Mesenchymal stem cell (in vitro differentiated cells and primary cell): ENCODE measurements around the gene NANP.

Source experiments
- DNase-seq: peaks from one replicate; pipeline ENCODE4 v3.0.0-alpha.2; 2013
- H2AFZ ChIP-seq: one replicate; pipeline ENCODE4 v1.6.1; 2013; ENCODE audit warnings: low read depth, mild to moderate bottlenecking, control low read depth, inconsistent platforms, low read length, moderate library complexity
- H2AK5ac ChIP-seq: 2 replicates; pipeline ENCODE4 v1.6.1; 2013; ENCODE audit warnings: low read length, moderate library complexity, mild to moderate bottlenecking, inconsistent platforms; ENCODE audit not compliant: severe bottlenecking
- H2BK120ac ChIP-seq: one replicate; pipeline ENCODE4 v1.6.1; 2013; ENCODE audit warnings: low read depth, mild to moderate bottlenecking, inconsistent platforms, low read length, moderate library complexity
- H2BK12ac ChIP-seq, 2 experiments: one replicate each; pipeline ENCODE4 v1.6.1; 2013; ENCODE audit warnings: inconsistent platforms in 2 of 2, low read length in 2 of 2, mild to moderate bottlenecking in 2 of 2, moderate library complexity in 2 of 2, control low read depth in 1 of 2
- H2BK15ac ChIP-seq: one replicate; pipeline ENCODE4 v1.6.1; 2013; ENCODE audit warnings: mild to moderate bottlenecking, low read depth, inconsistent platforms; ENCODE audit not compliant: poor library complexity, severe bottlenecking
- H2BK5ac ChIP-seq: 2 replicates; pipeline ENCODE4 v1.6.1; 2013; ENCODE audit warnings: low read depth, mild to moderate bottlenecking, low read length, control low read depth, inconsistent platforms; ENCODE audit not compliant: poor library complexity, severe bottlenecking
- H3K14ac ChIP-seq, 2 experiments: one replicate each; pipeline ENCODE4 v1.6.1; 2013; ENCODE audit warnings: inconsistent platforms in 2 of 2, low read length in 2 of 2, control low read depth in 1 of 2, mild to moderate bottlenecking in 1 of 2, moderate library complexity in 1 of 2
- H3K18ac ChIP-seq, 2 experiments: one replicate each; pipeline ENCODE4 v1.6.1; 2013; ENCODE audit warnings: inconsistent platforms in 2 of 2, low read length in 2 of 2, control low read depth in 1 of 2, low read depth in 1 of 2, mild to moderate bottlenecking in 1 of 2
- H3K23ac ChIP-seq, 2 experiments: one replicate each; pipeline ENCODE4 v1.6.1; 2013; ENCODE audit warnings: inconsistent platforms in 2 of 2, low read length in 2 of 2, mild to moderate bottlenecking in 2 of 2, moderate library complexity in 2 of 2, control low read depth in 1 of 2
- H3K27ac ChIP-seq: 2 replicates; pipeline ENCODE4 v1.5.1; 2013; ENCODE audit warnings: mild to moderate bottlenecking, moderate library complexity, low read length, control low read depth, inconsistent platforms; ENCODE audit not compliant: poor library complexity, severe bottlenecking
- H3K27me3 ChIP-seq, 2 experiments: 2 replicates each; pipeline versions ENCODE4 v1.6.1 to v1.7.0; 2013; ENCODE audit warnings: low read length in 2 of 2, mild to moderate bottlenecking in 2 of 2, moderate library complexity in 2 of 2, control low read depth in 1 of 2, inconsistent platforms in 1 of 2; ENCODE audit not compliant: control insufficient read depth in 1 of 2, insufficient read depth in 1 of 2
- H3K36me3 ChIP-seq, 2 experiments: 2 replicates each; pipeline versions ENCODE4 v1.6.1 to v1.7.0; 2013; ENCODE audit warnings: low read length in 2 of 2, control low read depth in 1 of 2, inconsistent platforms in 1 of 2, low read depth in 1 of 2, mild to moderate bottlenecking in 1 of 2; ENCODE audit not compliant: insufficient read depth in 2 of 2, control insufficient read depth in 1 of 2
- H3K4ac ChIP-seq, 2 experiments: one replicate each; pipeline ENCODE4 v1.6.1; 2013; ENCODE audit warnings: inconsistent platforms in 2 of 2, low read length in 2 of 2, mild to moderate bottlenecking in 2 of 2, moderate library complexity in 2 of 2, control low read depth in 1 of 2, low read depth in 1 of 2
- H3K4me1 ChIP-seq: 2 replicates; pipeline ENCODE4 v1.6.1; 2013; ENCODE audit warnings: low read depth, low read length, control low read depth; ENCODE audit not compliant: control insufficient read depth, insufficient read depth
- H3K4me2 ChIP-seq: 2 replicates; pipeline ENCODE4 v1.6.1; 2013; ENCODE audit warnings: low read length, mild to moderate bottlenecking, inconsistent platforms; ENCODE audit not compliant: poor library complexity, severe bottlenecking
- H3K4me3 ChIP-seq, 2 experiments: 2 replicates each; pipeline versions ENCODE4 v1.5.1 to v1.7.0; 2013; ENCODE audit warnings: low read length in 2 of 2, mild to moderate bottlenecking in 2 of 2, control low read depth in 1 of 2, low read depth in 1 of 2; ENCODE audit not compliant: insufficient read depth in 1 of 2
- H3K79me1 ChIP-seq: replicated peaks from 2 replicates; pipeline ENCODE4 v1.6.1; 2013; ENCODE audit warnings: mild to moderate bottlenecking, control low read depth, low read length, inconsistent platforms; ENCODE audit not compliant: poor library complexity, severe bottlenecking
- H3K9ac ChIP-seq: 2 replicates; pipeline ENCODE4 v1.7.0; 2013; ENCODE audit warnings: mild to moderate bottlenecking, low read length, moderate library complexity
- H3K9me3 ChIP-seq: 2 replicates; pipeline ENCODE4 v1.7.0; 2013; ENCODE audit warnings: mild to moderate bottlenecking, low read length; ENCODE audit not compliant: control insufficient read depth
- H4K8ac ChIP-seq: one replicate; pipeline ENCODE4 v1.6.1; 2013; ENCODE audit warnings: inconsistent platforms, mild to moderate bottlenecking, low read length, moderate library complexity
- H4K91ac ChIP-seq: one replicate; pipeline ENCODE4 v1.6.1; 2013; ENCODE audit warnings: mild to moderate bottlenecking, low read length, inconsistent platforms
- WGBS: methylation state at CpG from one replicate; pipeline ENCODE4 v1.1.7; 2013; ENCODE audit warnings: mixed read lengths; 5-methylcytosine and 5-hydroxymethylcytosine counted together

Gene NANP

GRCh38 chr20:25567286-25567685 lies 56.5 kb downstream of the NANP start:
- no peak overlapping the region for H3K23ac ChIP-seq
- H3K9ac ChIP-seq = no peak overlapping the region
- DNase-seq = no peak
- no peak overlapping the region for H3K4ac ChIP-seq
- H3K27me3 ChIP-seq = no peaks in the 10 kb centered on the region
- peaks cover 6% of the 10 kb centered on the region for H3K4me1 ChIP-seq
- no peak overlapping the region for H3K18ac ChIP-seq
- H2BK12ac ChIP-seq = no peak overlapping the region
- peaks cover 0 to 10% of the 10 kb centered on the region in 2 experiments for H3K36me3 ChIP-seq
- 98% methylated on average over 2 of the region's 2 CpGs for WGBS
- no peaks in the 10 kb centered on the region for H3K9me3 ChIP-seq
- H3K4me2 ChIP-seq = no peak overlapping the region
- H2BK15ac ChIP-seq = no peak overlapping the region
- H2AFZ ChIP-seq = no peak overlapping the region
- H2BK120ac ChIP-seq = no peak overlapping the region
- no peak overlapping the region for H2AK5ac ChIP-seq
- no peak overlapping the region for H4K8ac ChIP-seq
- no peak overlapping the region for H2BK5ac ChIP-seq
- no peak overlapping the region for H3K27ac ChIP-seq
- H3K4me3 ChIP-seq = no peak overlapping the region
- H3K14ac ChIP-seq = no peak overlapping the region
- H4K91ac ChIP-seq = no peak overlapping the region
- peaks cover 33% of the 10 kb centered on the region for H3K79me1 ChIP-seq

- no peak overlapping the region for H2BK120ac ChIP-seq
- H2BK15ac ChIP-seq = no peak overlapping the region
- H3K18ac ChIP-seq = no peak overlapping the region
- H3K23ac ChIP-seq = no peak overlapping the region
- H4K8ac ChIP-seq = no peak overlapping the region
- H3K27ac ChIP-seq = no peak overlapping the region
- H3K4me2 ChIP-seq = no peak overlapping the region
- no peaks in the 10 kb centered on the region for H3K9me3 ChIP-seq
- H3K4me1 ChIP-seq = peaks cover 6% of the 10 kb centered on the region
- peaks cover 31% of the 10 kb centered on the region for H3K79me1 ChIP-seq
- H3K4ac ChIP-seq = no peak overlapping the region
- no peak overlapping the region for H3K9ac ChIP-seq
- 100% methylated on average over 2 of the region's 2 CpGs for WGBS
- no peak overlapping the region for H2AFZ ChIP-seq
- no peak overlapping the region for H4K91ac ChIP-seq
- H2BK5ac ChIP-seq = no peak overlapping the region
- peaks cover 0 to 10% of the 10 kb centered on the region in 2 experiments for H3K36me3 ChIP-seq
- no peak overlapping the region for H2AK5ac ChIP-seq
- no peak overlapping the region for H3K14ac ChIP-seq
- H3K4me3 ChIP-seq = no peak overlapping the region
- H2BK12ac ChIP-seq = no peak overlapping the region
- no peak for DNase-seq
- H3K27me3 ChIP-seq = no peaks in the 10 kb centered on the region
Observed at GRCh38 chr20:25566821-25567220, 57.0 kb downstream of the NANP start.

- Histone ChIP-seq H3K27ac (no peak overlapping the region), H2AFZ (no peak overlapping the region), H3K79me1 (peaks cover 29% of the 10 kb centered on the region), H3K18ac (no peak overlapping the region), H2BK5ac (no peak overlapping the region), H3K27me3 (no peaks in the 10 kb centered on the region), H4K91ac (no peak overlapping the region), H3K23ac (no peak overlapping the region), H3K14ac (no peak overlapping the region), H3K9ac (no peak overlapping the region), H2AK5ac (no peak overlapping the region), H2BK12ac (no peak overlapping the region), H3K4me1 (peaks cover 4% of the 10 kb centered on the region), H2BK15ac (no peak overlapping the region), H3K36me3 (peaks cover 0 to 6% of the 10 kb centered on the region in 2 experiments), H3K9me3 (no peaks in the 10 kb centered on the region), H3K4me3 (no peak overlapping the region), H2BK120ac (no peak overlapping the region), H3K4me2 (no peak overlapping the region), H3K4ac (no peak overlapping the region), H4K8ac (no peak overlapping the region)
- WGBS = 82% methylated on average over 6 of the region's 6 CpGs
- DNase-seq = no peak
Observed at GRCh38 chr20:25565578-25566157, 58.1 kb downstream of the NANP start.

- no peak for DNase-seq
- H3K27ac ChIP-seq = no peak overlapping the region
- no peaks in the 10 kb centered on the region for H3K4me1 ChIP-seq
- no peak overlapping the region for H3K4me2 ChIP-seq
- H4K8ac ChIP-seq = no peak overlapping the region
- WGBS = 99% methylated on average over 4 of the region's 6 CpGs
- H3K4me3 ChIP-seq = no peak overlapping the region
- H2AK5ac ChIP-seq = no peak overlapping the region
- no peak overlapping the region for H3K14ac ChIP-seq
- no peak overlapping the region for H3K9ac ChIP-seq
- no peak overlapping the region for H4K91ac ChIP-seq
- no peaks in the 10 kb centered on the region for H3K9me3 ChIP-seq
- no peak overlapping the region for H3K23ac ChIP-seq
- no peak overlapping the region for H2AFZ ChIP-seq
- H2BK15ac ChIP-seq = no peak overlapping the region
- H2BK12ac ChIP-seq = no peak overlapping the region
- no peak overlapping the region for H2BK120ac ChIP-seq
- H2BK5ac ChIP-seq = no peak overlapping the region
- H3K36me3 ChIP-seq = peaks cover 0 to 6% of the 10 kb centered on the region in 2 experiments
- H3K79me1 ChIP-seq = peaks cover 31% of the 10 kb centered on the region
- H3K18ac ChIP-seq = no peak overlapping the region
- no peaks in the 10 kb centered on the region for H3K27me3 ChIP-seq
- H3K4ac ChIP-seq = no peak overlapping the region
Observed at GRCh38 chr20:25563876-25564275, 59.9 kb downstream of the NANP start.
